PC-3 (cell line): ENCODE results near the gene GABBR1. TPM values are rescaled to one million over a fixed set of nuclear protein-coding genes. Genes with fewer than 3 reads are reported as not detected.

Source experiments
- ATAC-seq: fragments of 200-7000 bp; cut with Tn5 transposase; 2 replicates; pipeline ENCODE4 v1.9.1; 2020; ENCODE audit warnings: mild to moderate bottlenecking, moderate library complexity
- BruUV-seq: library from RNA; stranded (reverse); fragments of 400-500 nt; replicated peaks from 2 replicates; lab custom pipeline; 2021; lab: Mats Ljungman, UMichigan
- CTCF ChIA-PET: fragments of 300-600 bp; sonication (Branson Sonifier 250); formaldehyde crosslinking; loops from one replicate; lab custom pipeline; 2022; ENCODE audit warnings: antibody characterized with exemption; lab: Charles Lee
- POLR2A ChIA-PET: fragments of 300-600 bp; sonication (Branson Sonifier 250); formaldehyde crosslinking; loops from one replicate; lab custom pipeline; 2022; ENCODE audit warnings: antibody characterized with exemption; ENCODE audit not compliant: unreplicated experiment; lab: Charles Lee
- DNase-seq: peaks from one replicate; pipeline ENCODE4 v3.0.0-alpha.2; 2015
- H2AFZ ChIP-seq: fragments of 300-600 bp; sonication (generic); 2 replicates; pipeline ENCODE4 v1.6.0; 2016; ENCODE audit warnings: antibody characterized with exemption, low read length
- H3F3A ChIP-seq: fragments of 300-600 bp; sonication (generic); one replicate; pipeline ENCODE4 v1.6.0; 2017; ENCODE audit warnings: antibody characterized with exemption, low read length, control low read depth, mild to moderate bottlenecking; ENCODE audit not compliant: unreplicated experiment
- H3K27ac ChIP-seq: fragments of 300-600 bp; sonication (generic); 2 replicates; pipeline ENCODE4 v1.5.1; 2016; ENCODE audit warnings: mild to moderate bottlenecking, low read length
- H3K27me3 ChIP-seq: fragments of 300-600 bp; sonication (generic); 2 replicates; pipeline ENCODE4 v1.6.1; 2016; ENCODE audit warnings: low read length, mixed read lengths
- H3K36me3 ChIP-seq: fragments of 300-600 bp; sonication (generic); 2 replicates; pipeline ENCODE4 v1.6.1; 2016; ENCODE audit warnings: low read depth, mixed run types, low read length, mixed read lengths
- H3K4me1 ChIP-seq: fragments of 300-600 bp; sonication (generic); 2 replicates; pipeline ENCODE4 v1.5.1; 2016; ENCODE audit warnings: low read length; ENCODE audit not compliant: insufficient read depth
- H3K4me2 ChIP-seq: fragments of 300-600 bp; sonication (generic); 2 replicates; pipeline ENCODE4 v1.6.0; 2016; ENCODE audit warnings: low read length
- H3K4me3 ChIP-seq: fragments of 300-600 bp; sonication (generic); 2 replicates; pipeline ENCODE4 v1.5.1; 2016; ENCODE audit warnings: mild to moderate bottlenecking, low read length, mixed read lengths
- H3K79me2 ChIP-seq: fragments of 300-600 bp; sonication (generic); 2 replicates; pipeline ENCODE4 v1.6.1; 2017; ENCODE audit warnings: low read length, mixed read lengths
- H3K9ac ChIP-seq: fragments of 300-600 bp; sonication (generic); 2 replicates; pipeline ENCODE4 v1.6.0; 2016; ENCODE audit warnings: mild to moderate bottlenecking, low read length
- H3K9me2 ChIP-seq: fragments of 300-600 bp; sonication (generic); replicated peaks from 2 replicates; pipeline ENCODE4 v1.6.1; 2016; ENCODE audit warnings: mixed run types, low read length, mixed read lengths
- H3K9me3 ChIP-seq: fragments of 300-600 bp; sonication (generic); 2 replicates; pipeline ENCODE4 v1.6.1; 2016; ENCODE audit warnings: low read length, mixed read lengths
- H4K20me1 ChIP-seq: fragments of 300-600 bp; sonication (generic); 2 replicates; pipeline ENCODE4 v1.6.1; 2016; ENCODE audit warnings: low read length, mixed read lengths
- CTCF ChIP-seq: fragments of 300-600 bp; sonication (generic); conservative IDR thresholded peaks from 2 replicates; pipeline ENCODE4 v1.5.1; 2017; ENCODE audit warnings: antibody characterized with exemption, low read depth, mild to moderate bottlenecking, low read length
- EZH2 ChIP-seq: fragments of 300-600 bp; sonication (generic); IDR thresholded peaks from one replicate; pipeline ENCODE4 v1.6.1; 2017; ENCODE audit warnings: antibody characterized with exemption, mild to moderate bottlenecking, low read length; ENCODE audit not compliant: unreplicated experiment
- EZH2phosphoT487 ChIP-seq: fragments of 300-600 bp; sonication (generic); IDR thresholded peaks from 2 replicates; pipeline ENCODE4 v1.6.1; 2018; ENCODE audit warnings: mild to moderate bottlenecking, antibody characterized with exemption, low read length, borderline replicate concordance
- intact Hi-C: fragments of 100-400 bp; cut with micrococcal nuclease; formaldehyde crosslinking; loops from 2 replicates; pipeline ENCODE4 v1.9.0; 2023
- total RNA-seq: library from RNA; depleted of rRNA; stranded (reverse); fragments of >200 nt; gene quantifications from 2 replicates; pipeline ENCODE4 v1.2.3, GENCODE V29; 2014

Gene GABBR1
- total RNA-seq, 1 experiment from 2014 or later = 5.5 TPM

- BruUV-seq = no TSS peak
- Histone ChIP-seq H3K9ac (peak overlapping the region; percentile 48), H3K36me3 (no peaks in the 10 kb centered on the region), H3K4me3 (peak overlapping the region; percentile 95), H3K27me3 (no peaks in the 10 kb centered on the region), H3K4me1 (peaks cover 20% of the 10 kb centered on the region), H3K9me3 (no peaks in the 10 kb centered on the region), H3K4me2 (peak overlapping the region; percentile 90), H2AFZ (peak overlapping the region; percentile 94), H3F3A (no peaks in the 10 kb centered on the region), H3K27ac (no peak overlapping the region), H4K20me1 (no peaks in the 10 kb centered on the region), H3K79me2 (no peaks in the 10 kb centered on the region), H3K9me2 (no peaks in the 10 kb centered on the region)
- intact Hi-C loops = loop anchor here (2.0 kb wide), 1 partner anchor 19 kb away; no protein-coding TSS in a partner anchor
- TF ChIP-seq EZH2 (no peak), CTCF (no peak), EZH2phosphoT487 (no peak)
- ATAC-seq = peak; percentile 17
- CTCF ChIA-PET = interaction anchor here (0.5 to 2.0 kb wide), 4 partner anchors 16 to 471 kb away, joined by 3 to 16 read pairs (median 7); no protein-coding TSS in a partner anchor
- POLR2A ChIA-PET = interaction anchor here (0.6 kb wide), 1 partner anchor 16 kb away, joined by 14 read pairs; no protein-coding TSS in a partner anchor
- DNase-seq = peak; percentile 10
Observed at GRCh38 chr6:29631860-29632731, 887 bp downstream of the GABBR1 start.

GRCh38 chr6:29631209-29631810, 1.7 kb downstream of the GABBR1 start:
- no peak overlapping the region for H3K9ac ChIP-seq
- no peak for TF ChIP-seq EZH2phosphoT487
- no peak for TF ChIP-seq EZH2
- no peak for TF ChIP-seq CTCF
- ATAC-seq (no peak), DNase-seq (no peak)
- H3K27ac ChIP-seq = no peak overlapping the region
- no peaks in the 10 kb centered on the region for H3K27me3 ChIP-seq
- peak overlapping the region; percentile 95; the same call in 1 of the 2 replicates for H3K4me3 ChIP-seq
- no peaks in the 10 kb centered on the region for H4K20me1 ChIP-seq
- H2AFZ ChIP-seq = no peak overlapping the region
- no peaks in the 10 kb centered on the region for H3K79me2 ChIP-seq
- ChIA-PET CTCF (no interaction called here), POLR2A (no interaction called here)
- no peaks in the 10 kb centered on the region for H3K9me3 ChIP-seq
- intact Hi-C loops = no loop called here
- no peaks in the 10 kb centered on the region for H3F3A ChIP-seq
- peaks cover 20% of the 10 kb centered on the region for H3K4me1 ChIP-seq
- H3K36me3 ChIP-seq = no peaks in the 10 kb centered on the region
- peak overlapping the region; percentile 90; the same call in 1 of the 2 replicates for H3K4me2 ChIP-seq
- no peaks in the 10 kb centered on the region for H3K9me2 ChIP-seq
- BruUV-seq = no TSS peak
